Stimulated activated CD8-positive, alpha-beta memory T cell treated with anti-CD3 and anti-CD28 coated beads, Interleukin-7, amount 100 ng/mL, for 1 hour (primary cell): ENCODE data around the gene CDH20.
"Not testable (repeated sequence)": the region's sequence is repeated elsewhere in the genome, so short reads cannot be mapped to it uniquely, and the experiment has no call there.

ENCODE experiments used
- DNase-seq, 2 donors: peaks; one replicate each; pipeline ENCODE4 v3.0.0-alpha.2; 2020; ENCODE audit warnings: low read depth in 2 of 2

CDH20 gene

GRCh38 chr18:61348230-61348629, 15.0 kb downstream of the CDH20 start:
- DNase-seq = no peak

- DNase-seq = no peak
These were observed 17.3 kb downstream of the CDH20 start for GRCh38 chr18:61350578-61350977.

- DNase-seq = no peak
These were observed 18.8 kb downstream of the CDH20 start for GRCh38 chr18:61352059-61352458.

GRCh38 chr18:61352611-61353010, 19.4 kb downstream of the CDH20 start:
- no peak for DNase-seq

- DNase-seq = no peak
These were observed 27.5 kb downstream of the CDH20 start for GRCh38 chr18:61360404-61361383.

GRCh38 chr18:61362511-61362910, 29.3 kb downstream of the CDH20 start:
- no peak for DNase-seq

GRCh38 chr18:61364953-61365352, 31.7 kb downstream of the CDH20 start:
- no peak for DNase-seq

GRCh38 chr18:61368001-61368400, 34.8 kb downstream of the CDH20 start:
- no peak for DNase-seq

GRCh38 chr18:61369671-61370070, 36.4 kb downstream of the CDH20 start:
- DNase-seq = not testable (repeated sequence)

GRCh38 chr18:61371111-61371510, 37.9 kb downstream of the CDH20 start:
- no peak for DNase-seq

- no peak for DNase-seq
These were observed 46.6 kb downstream of the CDH20 start for GRCh38 chr18:61379827-61380226.

GRCh38 chr18:61388010-61388409, 54.8 kb downstream of the CDH20 start:
- DNase-seq = no peak

GRCh38 chr18:61394983-61395382, 61.8 kb downstream of the CDH20 start:
- DNase-seq = no peak

GRCh38 chr18:61397222-61397621, 64.0 kb downstream of the CDH20 start:
- DNase-seq = no peak

GRCh38 chr18:61398961-61399705, 65.9 kb downstream of the CDH20 start:
- no peak for DNase-seq

GRCh38 chr18:61400016-61400635, 66.9 kb downstream of the CDH20 start:
- DNase-seq = no peak

- DNase-seq = no peak
These were observed 67.5 kb downstream of the CDH20 start for GRCh38 chr18:61400716-61401115.

- no peak for DNase-seq
These were observed 69.5 kb downstream of the CDH20 start for GRCh38 chr18:61402726-61403125.

- DNase-seq = no peak
These were observed 80.2 kb downstream of the CDH20 start for GRCh38 chr18:61413396-61413795.

GRCh38 chr18:61414086-61414485, 80.9 kb downstream of the CDH20 start:
- DNase-seq = no peak

GRCh38 chr18:61419763-61420162, 86.5 kb downstream of the CDH20 start:
- no peak for DNase-seq

- DNase-seq = no peak
These were observed 87.1 kb downstream of the CDH20 start for GRCh38 chr18:61420218-61420885.
